ENCODE measurements around the gene ISCU.
"Not testable (repeated sequence)": the region's sequence is repeated elsewhere in the genome, so short reads cannot be mapped to it uniquely, and the experiment has no call there.

ISCU gene

GRCh38 chr12:108616359-108616758 lies 54.0 kb downstream of the ISCU start:
- TF ChIP-seq CTCF (IDR thresholded peaks at IDR 0.05; ENCODE audit: low read depth, low read length, poor library complexity, severe bottlenecking) (no peak), EZH2phosphoT487 (IDR thresholded peaks at IDR 0.05; ENCODE audit: borderline replicate concordance, low read length) (no peak)
- peaks cover 30% of the 10 kb centered on the region for H3K4me1 ChIP-seq (ENCODE audit: control insufficient read depth, low read length)
- H3K79me2 ChIP-seq (ENCODE audit: control insufficient read depth, low read length): no peaks in the 10 kb centered on the region
- no peaks in the 10 kb centered on the region for H3K9me2 ChIP-seq (replicated peaks; ENCODE audit: control insufficient read depth, low read length)
- peaks cover 24% of the 10 kb centered on the region for H3K27me3 ChIP-seq (ENCODE audit: control insufficient read depth, low read length)
- H3K4me3 ChIP-seq (ENCODE audit: low read length): no peak overlapping the region
- peaks cover 10% of the 10 kb centered on the region; the same call in 1 of the 2 replicates for H3K9me3 ChIP-seq (ENCODE audit: control insufficient read depth, insufficient read depth, low read length)
- H3K36me3 ChIP-seq (ENCODE audit: control insufficient read depth, low read length): no peaks in the 10 kb centered on the region
- no peak overlapping the region for H3K27ac ChIP-seq (ENCODE audit: low read depth, low read length)
- no peaks in the 10 kb centered on the region for H3F3A ChIP-seq (ENCODE audit: control insufficient read depth, insufficient read depth)
- H4K20me1 ChIP-seq (ENCODE audit: control insufficient read depth, insufficient read depth, low read depth, low read length): no peaks in the 10 kb centered on the region
- H3K4me2 ChIP-seq (ENCODE audit: low read length): no peak overlapping the region

- TF ChIP-seq CTCF (IDR thresholded peaks at IDR 0.05; ENCODE audit: low read depth, low read length, poor library complexity, severe bottlenecking): no peak
- TF ChIP-seq EZH2phosphoT487 (IDR thresholded peaks at IDR 0.05; ENCODE audit: borderline replicate concordance, low read length): no peak
- Histone ChIP-seq H3K27ac (ENCODE audit: low read depth, low read length) (no peak overlapping the region), H3K36me3 (ENCODE audit: control insufficient read depth, low read length) (no peaks in the 10 kb centered on the region), H3F3A (ENCODE audit: control insufficient read depth, insufficient read depth) (no peaks in the 10 kb centered on the region), H3K9me3 (ENCODE audit: control insufficient read depth, insufficient read depth, low read length) (peaks cover 10% of the 10 kb centered on the region; the same call in 1 of the 2 replicates), H3K4me2 (ENCODE audit: low read length) (peak overlapping the region; percentile 25; the same call in 1 of the 2 replicates), H3K79me2 (ENCODE audit: control insufficient read depth, low read length) (no peaks in the 10 kb centered on the region), H3K4me3 (ENCODE audit: low read length) (no peak overlapping the region), H3K27me3 (ENCODE audit: control insufficient read depth, low read length) (peaks cover 15% of the 10 kb centered on the region), H3K9me2 (replicated peaks; ENCODE audit: control insufficient read depth, low read length) (no peaks in the 10 kb centered on the region), H3K4me1 (ENCODE audit: control insufficient read depth, low read length) (peaks cover 31% of the 10 kb centered on the region), H4K20me1 (ENCODE audit: control insufficient read depth, insufficient read depth, low read depth, low read length) (no peaks in the 10 kb centered on the region)
Measured at GRCh38 chr12:108616941-108617858, 54.8 kb downstream of the ISCU start.

- Histone ChIP-seq H3K4me2 (ENCODE audit: low read length) (peak overlapping the region; percentile 7; the same call in 1 of the 2 replicates), H3K27me3 (ENCODE audit: control insufficient read depth, low read length) (peaks cover 11% of the 10 kb centered on the region), H3K36me3 (ENCODE audit: control insufficient read depth, low read length) (no peaks in the 10 kb centered on the region), H3K9me3 (ENCODE audit: control insufficient read depth, insufficient read depth, low read length) (peaks cover 10% of the 10 kb centered on the region; the same call in 1 of the 2 replicates), H3K27ac (ENCODE audit: low read depth, low read length) (no peak overlapping the region), H3K9me2 (replicated peaks; ENCODE audit: control insufficient read depth, low read length) (no peaks in the 10 kb centered on the region), H3F3A (ENCODE audit: control insufficient read depth, insufficient read depth) (no peaks in the 10 kb centered on the region), H3K79me2 (ENCODE audit: control insufficient read depth, low read length) (no peaks in the 10 kb centered on the region), H4K20me1 (ENCODE audit: control insufficient read depth, insufficient read depth, low read depth, low read length) (no peaks in the 10 kb centered on the region), H3K4me3 (ENCODE audit: low read length) (no peak overlapping the region), H3K4me1 (ENCODE audit: control insufficient read depth, low read length) (peaks cover 27% of the 10 kb centered on the region)
- TF ChIP-seq CTCF (IDR thresholded peaks at IDR 0.05; ENCODE audit: low read depth, low read length, poor library complexity, severe bottlenecking) (peak; percentile 97), EZH2phosphoT487 (IDR thresholded peaks at IDR 0.05; ENCODE audit: borderline replicate concordance, low read length) (no peak)
Measured at GRCh38 chr12:108618079-108618952, 55.9 kb downstream of the ISCU start.

GRCh38 chr12:108618953-108619274 lies 56.5 kb downstream of the ISCU start:
- H3F3A ChIP-seq (ENCODE audit: control insufficient read depth, insufficient read depth); H3K9me3 ChIP-seq (ENCODE audit: control insufficient read depth, insufficient read depth, low read length); H3K4me3 ChIP-seq (ENCODE audit: low read length); H3K4me2 ChIP-seq (ENCODE audit: low read length); H3K9me2 ChIP-seq (replicated peaks; ENCODE audit: control insufficient read depth, low read length); H3K27ac ChIP-seq (ENCODE audit: low read depth, low read length); H3K79me2 ChIP-seq (ENCODE audit: control insufficient read depth, low read length); H3K27me3 ChIP-seq (ENCODE audit: control insufficient read depth, low read length); H3K36me3 ChIP-seq (ENCODE audit: control insufficient read depth, low read length); H4K20me1 ChIP-seq (ENCODE audit: control insufficient read depth, insufficient read depth, low read depth, low read length): not testable (repeated sequence)
- peaks cover 27% of the 10 kb centered on the region for H3K4me1 ChIP-seq (ENCODE audit: control insufficient read depth, low read length)
